WTC11 (cell line): Measurements from ENCODE around the gene IRF2BP1. TPM values are rescaled to one million over a fixed set of nuclear protein-coding genes. Genes with fewer than 3 reads are reported as not detected.
A peak's percentile ranks its signal among the peaks of the same experiment; 100 is the strongest.

Source experiments
- ATAC-seq: fragments of 200-7000 bp; cut with Tn5 transposase; 2 replicates; pipeline ENCODE4 v1.10.0; 2021; ENCODE audit warnings: mild to moderate bottlenecking, moderate library complexity
- CTCF ChIA-PET: fragments of 300-600 bp; sonication (Branson Sonifier 250); formaldehyde crosslinking; loops from one replicate; lab custom pipeline; 2021; ENCODE audit warnings: antibody characterized with exemption; lab: Charles Lee
- POLR2A ChIA-PET: fragments of 350-600 bp; sonication (Branson Sonifier 250); formaldehyde crosslinking; loops from one replicate; lab custom pipeline; 2021; ENCODE audit warnings: antibody characterized with exemption; lab: Charles Lee
- DNase-seq: peaks from one replicate; pipeline ENCODE4 v3.0.0; 2021; ENCODE audit warnings: low spot score
- H3K27ac Mint-ChIP-seq: 2 replicates; pipeline ENCODE4 v1.8.0; 2021; ENCODE audit warnings: mixed read lengths
- H3K27me3 Mint-ChIP-seq: 2 replicates; pipeline ENCODE4 v1.8.0; 2021; ENCODE audit warnings: low read depth, mild to moderate bottlenecking, moderate library complexity, mixed read lengths
- H3K36me3 Mint-ChIP-seq: 2 replicates; pipeline ENCODE4 v1.8.0; 2021; ENCODE audit warnings: mixed read lengths
- H3K4me1 Mint-ChIP-seq: 2 replicates; pipeline ENCODE4 v1.8.0; 2022; ENCODE audit warnings: mixed read lengths
- H3K4me3 Mint-ChIP-seq: 2 replicates; pipeline ENCODE4 v1.8.0; 2021; ENCODE audit warnings: mild to moderate bottlenecking, moderate library complexity, mixed read lengths
- H3K9me3 Mint-ChIP-seq: 2 replicates; pipeline ENCODE4 v1.8.0; 2021; ENCODE audit warnings: mixed read lengths
- ATF1 ChIP-seq: sonication (generic); formaldehyde crosslinking; IDR thresholded peaks from 2 replicates; pipeline ENCODE4 v1.8.1; 2023; ENCODE audit warnings: mild to moderate bottlenecking, moderate library complexity, missing genetic modification reagents
- CREB1 ChIP-seq: sonication (generic); formaldehyde crosslinking; IDR thresholded peaks from 2 replicates; pipeline ENCODE4 v1.8.0; 2023; ENCODE audit warnings: mild to moderate bottlenecking, missing genetic modification reagents
- GRHL2 ChIP-seq: fragments of 250-450 bp; sonication (Bioruptor Pico); IDR thresholded peaks from 2 replicates; pipeline ENCODE4 v1.8.0; 2022; ENCODE audit warnings: mild to moderate bottlenecking, moderate library complexity; ENCODE audit not compliant: insufficient replicate concordance, severe bottlenecking
- HMGA2 ChIP-seq: fragments of 250-450 bp; sonication (Bioruptor Pico); IDR thresholded peaks from 2 replicates; pipeline ENCODE4 v1.4.0; 2021; ENCODE audit warnings: mild to moderate bottlenecking, moderate library complexity
- JAZF1 ChIP-seq: fragments of 250-450 bp; sonication (Bioruptor Pico); IDR thresholded peaks from 2 replicates; pipeline ENCODE4 v1.9.0; 2021; ENCODE audit warnings: moderate library complexity, mild to moderate bottlenecking, inconsistent platforms
- PRRX2 ChIP-seq: fragments of 250-450 bp; sonication (Bioruptor Pico); IDR thresholded peaks from 2 replicates; pipeline ENCODE4 v1.8.0; 2021; ENCODE audit warnings: mild to moderate bottlenecking
- SMAD3 ChIP-seq: sonication (generic); formaldehyde crosslinking; IDR thresholded peaks from 2 replicates; pipeline ENCODE4 v1.8.0; 2022; ENCODE audit warnings: missing genetic modification reagents, mild to moderate bottlenecking, borderline replicate concordance
- SOX15 ChIP-seq: fragments of 250-450 bp; sonication (Bioruptor Pico); IDR thresholded peaks from 2 replicates; pipeline ENCODE4 v1.9.0; 2021; ENCODE audit warnings: mild to moderate bottlenecking
- SP1 ChIP-seq: sonication (generic); formaldehyde crosslinking; conservative IDR thresholded peaks from 2 replicates; pipeline ENCODE4 v1.8.1; 2022; ENCODE audit warnings: missing genetic modification reagents
- ZBTB21 ChIP-seq: sonication (generic); formaldehyde crosslinking; IDR thresholded peaks from 2 replicates; pipeline ENCODE4 v1.8.1; 2023; ENCODE audit warnings: mild to moderate bottlenecking, missing genetic modification reagents, borderline replicate concordance
- ZNF219 ChIP-seq: sonication (generic); formaldehyde crosslinking; IDR thresholded peaks from 2 replicates; pipeline ENCODE4 v1.8.0; 2023; ENCODE audit warnings: missing genetic modification reagents, mild to moderate bottlenecking, borderline replicate concordance
- total RNA-seq: library from RNA; stranded (reverse); gene quantifications from 3 replicates; pipeline ENCODE4 v1.2.3, GENCODE V29; 2021
- TF ChIP-seq, protein P1 (sequence below): fragments of 250-450 bp; sonication (Bioruptor Pico); IDR thresholded peaks from 2 replicates; pipeline ENCODE4 v1.9.0; 2021; ENCODE audit warnings: mild to moderate bottlenecking
- TF ChIP-seq, protein P2 (sequence below): fragments of 200-600 bp; IDR thresholded peaks from 2 replicates; pipeline ENCODE4 v1.8.0; 2022; ENCODE audit warnings: antibody characterized with exemption
- TF ChIP-seq, protein P3 (sequence below): sonication (generic); formaldehyde crosslinking; IDR thresholded peaks from 2 replicates; pipeline ENCODE4 v1.8.1; 2023; ENCODE audit warnings: mild to moderate bottlenecking, missing genetic modification reagents
- TF ChIP-seq, protein P4 (sequence below): sonication (generic); formaldehyde crosslinking; conservative IDR thresholded peaks from 2 replicates; pipeline ENCODE4 v1.8.1; 2023; ENCODE audit warnings: mild to moderate bottlenecking, low read depth, missing genetic modification reagents, moderate library complexity
- TF ChIP-seq, protein P5 (sequence below): sonication (generic); formaldehyde crosslinking; IDR thresholded peaks from 2 replicates; pipeline ENCODE4 v1.8.0; 2022; ENCODE audit warnings: mild to moderate bottlenecking, missing genetic modification reagents
- TF ChIP-seq, protein P6 (sequence below): sonication (generic); formaldehyde crosslinking; IDR thresholded peaks from 2 replicates; pipeline ENCODE4 v1.8.1; 2022; ENCODE audit warnings: missing genetic modification reagents, borderline replicate concordance

IRF2BP1 gene
- total RNA-seq, 1 experiment from 2014 or later, result 30.3 TPM

DNA sequence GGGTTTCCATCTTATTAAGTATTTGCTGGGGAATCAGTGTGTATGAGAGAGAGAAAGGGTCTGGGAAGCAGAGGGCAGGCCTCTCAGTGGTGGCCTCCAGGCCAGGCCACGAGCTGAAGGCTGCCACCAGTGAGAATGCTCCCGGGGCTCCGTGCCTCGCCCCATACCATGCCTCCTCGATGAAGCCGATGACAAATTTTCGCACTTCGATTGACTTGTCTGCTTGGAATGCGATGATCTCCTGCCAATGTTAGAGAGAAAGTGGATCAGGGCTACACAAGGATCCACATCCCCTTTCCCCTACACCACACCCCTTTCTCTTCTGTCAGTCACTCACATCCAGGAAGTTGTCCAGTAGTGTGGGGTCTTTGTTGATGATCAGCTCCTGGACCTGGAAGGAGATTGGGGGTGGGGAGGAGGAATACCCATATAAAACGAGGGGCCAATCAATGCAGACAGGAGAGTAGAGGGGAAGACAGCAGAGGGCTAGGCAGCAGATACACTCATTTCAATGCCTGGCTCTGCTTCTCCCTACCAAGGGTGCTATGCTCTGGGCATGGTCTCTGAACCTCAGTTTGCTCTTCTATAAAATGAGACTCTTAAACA is 33.7 kb downstream of the IRF2BP1 start (continued):
- TF ChIP-seq, protein P1, sequence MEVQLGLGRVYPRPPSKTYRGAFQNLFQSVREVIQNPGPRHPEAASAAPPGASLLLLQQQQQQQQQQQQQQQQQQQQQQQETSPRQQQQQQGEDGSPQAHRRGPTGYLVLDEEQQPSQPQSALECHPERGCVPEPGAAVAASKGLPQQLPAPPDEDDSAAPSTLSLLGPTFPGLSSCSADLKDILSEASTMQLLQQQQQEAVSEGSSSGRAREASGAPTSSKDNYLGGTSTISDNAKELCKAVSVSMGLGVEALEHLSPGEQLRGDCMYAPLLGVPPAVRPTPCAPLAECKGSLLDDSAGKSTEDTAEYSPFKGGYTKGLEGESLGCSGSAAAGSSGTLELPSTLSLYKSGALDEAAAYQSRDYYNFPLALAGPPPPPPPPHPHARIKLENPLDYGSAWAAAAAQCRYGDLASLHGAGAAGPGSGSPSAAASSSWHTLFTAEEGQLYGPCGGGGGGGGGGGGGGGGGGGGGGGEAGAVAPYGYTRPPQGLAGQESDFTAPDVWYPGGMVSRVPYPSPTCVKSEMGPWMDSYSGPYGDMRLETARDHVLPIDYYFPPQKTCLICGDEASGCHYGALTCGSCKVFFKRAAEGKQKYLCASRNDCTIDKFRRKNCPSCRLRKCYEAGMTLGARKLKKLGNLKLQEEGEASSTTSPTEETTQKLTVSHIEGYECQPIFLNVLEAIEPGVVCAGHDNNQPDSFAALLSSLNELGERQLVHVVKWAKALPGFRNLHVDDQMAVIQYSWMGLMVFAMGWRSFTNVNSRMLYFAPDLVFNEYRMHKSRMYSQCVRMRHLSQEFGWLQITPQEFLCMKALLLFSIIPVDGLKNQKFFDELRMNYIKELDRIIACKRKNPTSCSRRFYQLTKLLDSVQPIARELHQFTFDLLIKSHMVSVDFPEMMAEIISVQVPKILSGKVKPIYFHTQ, result no peak
- TF ChIP-seq PRRX2 (CRISPR knock-in tag), result no peak
- TF ChIP-seq GRHL2 (CRISPR knock-in tag), result no peak

DNA sequence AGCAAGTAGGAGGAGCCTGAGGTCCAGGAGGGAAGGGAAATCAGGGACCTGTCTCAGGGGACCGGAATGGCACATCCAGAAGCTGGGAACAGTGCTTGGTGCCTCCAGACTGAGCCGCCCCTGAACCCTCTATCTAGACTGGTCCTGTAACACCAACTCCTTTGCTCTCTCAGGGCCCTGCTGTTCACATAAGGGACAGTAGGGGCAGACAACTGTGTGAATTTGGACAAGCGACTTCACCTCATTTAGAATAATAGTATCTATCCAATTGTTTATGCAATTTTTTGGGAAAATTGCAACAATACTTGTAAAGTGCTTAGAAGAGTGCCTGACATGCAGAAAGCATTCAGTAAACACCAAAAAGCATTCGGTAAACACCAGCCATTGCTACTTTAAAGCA is 37.0 kb downstream of the IRF2BP1 start:
- TF ChIP-seq HMGA2 (CRISPR knock-in tag), result no peak
- TF ChIP-seq, protein P2, sequence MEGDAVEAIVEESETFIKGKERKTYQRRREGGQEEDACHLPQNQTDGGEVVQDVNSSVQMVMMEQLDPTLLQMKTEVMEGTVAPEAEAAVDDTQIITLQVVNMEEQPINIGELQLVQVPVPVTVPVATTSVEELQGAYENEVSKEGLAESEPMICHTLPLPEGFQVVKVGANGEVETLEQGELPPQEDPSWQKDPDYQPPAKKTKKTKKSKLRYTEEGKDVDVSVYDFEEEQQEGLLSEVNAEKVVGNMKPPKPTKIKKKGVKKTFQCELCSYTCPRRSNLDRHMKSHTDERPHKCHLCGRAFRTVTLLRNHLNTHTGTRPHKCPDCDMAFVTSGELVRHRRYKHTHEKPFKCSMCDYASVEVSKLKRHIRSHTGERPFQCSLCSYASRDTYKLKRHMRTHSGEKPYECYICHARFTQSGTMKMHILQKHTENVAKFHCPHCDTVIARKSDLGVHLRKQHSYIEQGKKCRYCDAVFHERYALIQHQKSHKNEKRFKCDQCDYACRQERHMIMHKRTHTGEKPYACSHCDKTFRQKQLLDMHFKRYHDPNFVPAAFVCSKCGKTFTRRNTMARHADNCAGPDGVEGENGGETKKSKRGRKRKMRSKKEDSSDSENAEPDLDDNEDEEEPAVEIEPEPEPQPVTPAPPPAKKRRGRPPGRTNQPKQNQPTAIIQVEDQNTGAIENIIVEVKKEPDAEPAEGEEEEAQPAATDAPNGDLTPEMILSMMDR, result peak; percentile 26; the same call in 1 of the 2 replicates
- TF ChIP-seq ZNF219 (CRISPR knock-in tag), result no peak
- TF ChIP-seq, protein P3, sequence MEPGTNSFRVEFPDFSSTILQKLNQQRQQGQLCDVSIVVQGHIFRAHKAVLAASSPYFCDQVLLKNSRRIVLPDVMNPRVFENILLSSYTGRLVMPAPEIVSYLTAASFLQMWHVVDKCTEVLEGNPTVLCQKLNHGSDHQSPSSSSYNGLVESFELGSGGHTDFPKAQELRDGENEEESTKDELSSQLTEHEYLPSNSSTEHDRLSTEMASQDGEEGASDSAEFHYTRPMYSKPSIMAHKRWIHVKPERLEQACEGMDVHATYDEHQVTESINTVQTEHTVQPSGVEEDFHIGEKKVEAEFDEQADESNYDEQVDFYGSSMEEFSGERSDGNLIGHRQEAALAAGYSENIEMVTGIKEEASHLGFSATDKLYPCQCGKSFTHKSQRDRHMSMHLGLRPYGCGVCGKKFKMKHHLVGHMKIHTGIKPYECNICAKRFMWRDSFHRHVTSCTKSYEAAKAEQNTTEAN (CRISPR knock-in tag), result no peak
- Mint-ChIP-seq H3K9me3 (no peaks in the 10 kb centered on the region), H3K4me1 (no peaks in the 10 kb centered on the region), H3K36me3 (peaks cover 67% of the 10 kb centered on the region), H3K4me3 (no peak overlapping the region), H3K27ac (no peak overlapping the region), H3K27me3 (no peaks in the 10 kb centered on the region)
- ChIA-PET CTCF (interaction anchor here (1.4 to 2.0 kb wide), 2 partner anchors 13 to 28 kb away, joined by 3 to 6 read pairs; no protein-coding TSS in a partner anchor), POLR2A (no interaction called here)
- DNase-seq, result no peak
- peak; percentile 73 for ATAC-seq

DNA sequence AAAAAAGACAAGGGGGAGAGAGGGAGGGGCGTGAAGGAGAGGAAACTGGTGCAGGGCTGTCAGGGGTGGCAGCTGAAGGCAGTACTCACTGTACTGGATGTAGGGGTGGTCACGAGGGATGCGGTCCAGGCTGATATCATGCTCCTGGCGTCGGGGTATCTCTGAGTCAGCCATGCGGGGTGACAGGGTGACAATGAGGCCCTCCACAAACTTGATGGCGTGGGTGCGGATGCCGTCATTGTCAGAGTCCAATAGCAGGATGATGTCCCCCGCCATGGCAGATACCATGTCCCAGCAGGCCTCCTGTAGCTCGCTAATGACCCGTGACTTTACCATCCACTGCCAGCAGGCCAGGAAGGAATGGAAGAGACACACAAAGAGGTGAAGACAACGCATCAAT is 38.3 kb downstream of the IRF2BP1 start:
- ChIA-PET POLR2A (no interaction called here), CTCF (interaction anchor here (0.5 to 0.6 kb wide), 2 partner anchors 31 to 182 kb away, joined by 3 read pairs; no protein-coding TSS in a partner anchor)
- Mint-ChIP-seq H3K27me3 (no peaks in the 10 kb centered on the region), H3K36me3 (peaks cover 75% of the 10 kb centered on the region), H3K4me3 (no peak overlapping the region), H3K4me1 (no peaks in the 10 kb centered on the region), H3K9me3 (no peaks in the 10 kb centered on the region), H3K27ac (no peak overlapping the region)
- ATAC-seq (no peak), DNase-seq (no peak)
- TF ChIP-seq ZBTB21 (CRISPR knock-in tag) (no peak), CREB1 (CRISPR knock-in tag) (no peak), SOX15 (CRISPR knock-in tag) (no peak), SP1 (CRISPR knock-in tag) (no peak), SMAD3 (CRISPR knock-in tag) (no peak), HMGA2 (CRISPR knock-in tag) (no peak), ATF1 (CRISPR knock-in tag) (no peak), GRHL2 (CRISPR knock-in tag) (no peak), JAZF1 (CRISPR knock-in tag) (no peak), ZNF219 (CRISPR knock-in tag) (no peak)
- TF ChIP-seq, protein P4, sequence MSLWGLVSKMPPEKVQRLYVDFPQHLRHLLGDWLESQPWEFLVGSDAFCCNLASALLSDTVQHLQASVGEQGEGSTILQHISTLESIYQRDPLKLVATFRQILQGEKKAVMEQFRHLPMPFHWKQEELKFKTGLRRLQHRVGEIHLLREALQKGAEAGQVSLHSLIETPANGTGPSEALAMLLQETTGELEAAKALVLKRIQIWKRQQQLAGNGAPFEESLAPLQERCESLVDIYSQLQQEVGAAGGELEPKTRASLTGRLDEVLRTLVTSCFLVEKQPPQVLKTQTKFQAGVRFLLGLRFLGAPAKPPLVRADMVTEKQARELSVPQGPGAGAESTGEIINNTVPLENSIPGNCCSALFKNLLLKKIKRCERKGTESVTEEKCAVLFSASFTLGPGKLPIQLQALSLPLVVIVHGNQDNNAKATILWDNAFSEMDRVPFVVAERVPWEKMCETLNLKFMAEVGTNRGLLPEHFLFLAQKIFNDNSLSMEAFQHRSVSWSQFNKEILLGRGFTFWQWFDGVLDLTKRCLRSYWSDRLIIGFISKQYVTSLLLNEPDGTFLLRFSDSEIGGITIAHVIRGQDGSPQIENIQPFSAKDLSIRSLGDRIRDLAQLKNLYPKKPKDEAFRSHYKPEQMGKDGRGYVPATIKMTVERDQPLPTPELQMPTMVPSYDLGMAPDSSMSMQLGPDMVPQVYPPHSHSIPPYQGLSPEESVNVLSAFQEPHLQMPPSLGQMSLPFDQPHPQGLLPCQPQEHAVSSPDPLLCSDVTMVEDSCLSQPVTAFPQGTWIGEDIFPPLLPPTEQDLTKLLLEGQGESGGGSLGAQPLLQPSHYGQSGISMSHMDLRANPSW (CRISPR knock-in tag), result no peak
- TF ChIP-seq, protein P5, sequence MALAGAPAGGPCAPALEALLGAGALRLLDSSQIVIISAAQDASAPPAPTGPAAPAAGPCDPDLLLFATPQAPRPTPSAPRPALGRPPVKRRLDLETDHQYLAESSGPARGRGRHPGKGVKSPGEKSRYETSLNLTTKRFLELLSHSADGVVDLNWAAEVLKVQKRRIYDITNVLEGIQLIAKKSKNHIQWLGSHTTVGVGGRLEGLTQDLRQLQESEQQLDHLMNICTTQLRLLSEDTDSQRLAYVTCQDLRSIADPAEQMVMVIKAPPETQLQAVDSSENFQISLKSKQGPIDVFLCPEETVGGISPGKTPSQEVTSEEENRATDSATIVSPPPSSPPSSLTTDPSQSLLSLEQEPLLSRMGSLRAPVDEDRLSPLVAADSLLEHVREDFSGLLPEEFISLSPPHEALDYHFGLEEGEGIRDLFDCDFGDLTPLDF (CRISPR knock-in tag), result no peak
- TF ChIP-seq, protein P1, result no peak
- TF ChIP-seq, protein P6, sequence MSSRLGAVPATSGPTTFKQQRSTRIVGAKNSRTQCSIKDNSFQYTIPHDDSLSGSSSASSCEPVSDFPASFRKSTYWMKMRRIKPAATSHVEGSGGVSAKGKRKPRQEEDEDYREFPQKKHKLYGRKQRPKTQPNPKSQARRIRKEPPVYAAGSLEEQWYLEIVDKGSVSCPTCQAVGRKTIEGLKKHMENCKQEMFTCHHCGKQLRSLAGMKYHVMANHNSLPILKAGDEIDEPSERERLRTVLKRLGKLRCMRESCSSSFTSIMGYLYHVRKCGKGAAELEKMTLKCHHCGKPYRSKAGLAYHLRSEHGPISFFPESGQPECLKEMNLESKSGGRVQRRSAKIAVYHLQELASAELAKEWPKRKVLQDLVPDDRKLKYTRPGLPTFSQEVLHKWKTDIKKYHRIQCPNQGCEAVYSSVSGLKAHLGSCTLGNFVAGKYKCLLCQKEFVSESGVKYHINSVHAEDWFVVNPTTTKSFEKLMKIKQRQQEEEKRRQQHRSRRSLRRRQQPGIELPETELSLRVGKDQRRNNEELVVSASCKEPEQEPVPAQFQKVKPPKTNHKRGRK (CRISPR knock-in tag), result no peak
